Activated naive CD4-positive, alpha-beta T cell treated with anti-CD3 and anti-CD28 coated beads, Interleukin-2, amount 50 U/mL, for 16 hours (primary cell): ENCODE measurements around the gene UFM1.
A peak's percentile ranks its signal among the peaks of the same experiment; 100 is the strongest.
"Not testable (repeated sequence)": the region's sequence is repeated elsewhere in the genome, so short reads cannot be mapped to it uniquely, and the experiment has no call there.

Experiments
- DNase-seq: peaks from one replicate; pipeline ENCODE4 v3.0.0-alpha.2; 2020

The UFM1 gene

DNA sequence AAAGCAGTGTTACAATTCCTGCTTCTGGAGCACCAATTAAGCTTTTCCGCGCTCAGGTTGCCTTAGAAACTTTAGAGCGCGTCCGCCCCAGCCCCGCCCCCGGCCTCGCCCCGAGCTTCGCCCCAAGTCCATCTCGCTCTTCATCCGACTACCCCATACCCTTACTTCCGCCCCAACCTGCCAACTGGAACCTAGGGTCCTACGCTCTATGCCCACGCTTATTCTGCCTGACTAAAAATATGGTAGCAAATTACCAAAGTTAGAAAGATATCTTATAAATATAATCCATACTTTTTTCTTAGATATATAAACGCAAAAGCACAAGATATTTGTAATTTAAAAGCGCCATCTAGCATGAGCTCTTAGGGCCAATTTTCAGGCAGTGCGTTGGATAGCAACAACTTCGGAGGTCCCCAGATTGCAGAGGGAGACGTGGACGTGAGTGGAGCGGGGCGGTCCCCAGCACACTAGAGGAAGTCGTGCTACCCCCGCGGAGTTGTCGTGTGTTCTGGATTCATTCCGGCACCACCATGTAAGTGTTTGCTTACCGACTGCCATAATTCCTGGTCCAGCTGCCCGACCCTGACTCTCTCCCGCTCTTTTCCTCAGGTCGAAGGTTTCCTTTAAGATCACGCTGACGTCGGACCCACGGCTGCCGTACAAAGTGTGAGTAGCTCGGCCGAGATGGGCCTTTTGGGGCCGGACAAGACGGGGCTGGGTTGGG, at the start of gene UFM1:
Gene UFM1, plus strand, starts transcription at position 462 of the 724 bp plus-strand sequence. Its CDS starts 69 bp downstream, at position 531.
- peak; percentile 87 for DNase-seq

DNA sequence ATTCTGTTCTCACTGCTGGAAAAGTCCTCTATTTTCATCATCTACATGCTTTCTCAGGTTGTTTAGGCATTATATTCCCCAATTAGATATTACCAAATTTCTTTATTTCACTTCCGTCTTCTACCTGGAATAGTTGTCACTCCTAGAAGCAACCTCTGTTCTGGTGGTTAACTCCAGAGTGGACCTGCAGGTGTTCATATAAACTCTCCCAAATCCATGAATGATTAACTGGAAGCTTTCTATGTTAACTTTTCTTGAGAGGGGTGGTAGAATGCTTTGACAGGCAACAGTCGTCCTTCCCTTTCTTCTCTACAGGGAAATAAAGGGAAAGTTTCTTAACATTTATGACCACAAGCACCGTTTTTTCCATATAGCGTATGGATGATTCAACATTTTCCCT, 48.4 kb upstream of the UFM1 start:
- no peak for DNase-seq

DNA sequence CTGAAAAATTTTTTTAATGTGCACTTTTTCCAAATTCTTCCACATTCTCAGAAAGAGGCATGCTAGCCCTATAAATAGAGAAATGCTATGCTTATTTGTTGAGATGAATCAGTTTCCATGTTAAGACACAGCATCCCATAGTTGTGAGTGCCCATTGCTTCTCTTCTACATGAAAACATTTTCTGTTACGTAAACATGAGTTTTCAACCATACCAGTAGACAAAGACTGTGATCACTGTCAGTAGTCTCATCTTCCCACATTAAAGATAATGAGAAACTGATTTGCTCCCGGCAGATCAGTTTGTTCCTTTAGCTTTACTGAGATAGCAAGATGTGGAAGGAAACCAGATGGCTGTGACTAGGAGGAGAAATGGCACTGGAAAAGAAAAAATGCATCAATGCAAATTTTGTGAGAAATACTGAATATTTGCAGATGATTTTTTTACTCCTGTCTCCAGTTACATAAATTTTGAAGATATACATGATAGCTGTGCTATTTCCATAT, 45.8 kb upstream of the UFM1 start:
- no peak for DNase-seq

DNA sequence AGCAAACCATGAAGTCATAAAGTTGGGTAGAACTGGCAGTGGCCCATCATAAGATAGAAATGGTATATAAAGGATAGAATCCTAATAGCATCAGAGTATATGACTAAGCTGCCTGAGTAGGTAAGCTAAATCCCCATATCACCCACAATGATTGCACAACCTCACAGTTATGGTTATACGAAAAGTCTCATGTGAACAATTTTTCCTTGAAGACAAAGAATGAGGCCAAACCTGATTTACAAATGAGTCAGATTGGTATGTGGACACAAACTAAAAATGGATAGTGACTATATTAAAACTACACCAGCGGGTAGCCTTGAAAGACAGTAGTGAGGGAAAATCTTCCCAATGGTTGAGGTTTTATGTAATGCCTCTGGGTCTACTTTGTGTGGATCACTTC, 40.9 kb upstream of the UFM1 start:
- DNase-seq: no peak

DNA sequence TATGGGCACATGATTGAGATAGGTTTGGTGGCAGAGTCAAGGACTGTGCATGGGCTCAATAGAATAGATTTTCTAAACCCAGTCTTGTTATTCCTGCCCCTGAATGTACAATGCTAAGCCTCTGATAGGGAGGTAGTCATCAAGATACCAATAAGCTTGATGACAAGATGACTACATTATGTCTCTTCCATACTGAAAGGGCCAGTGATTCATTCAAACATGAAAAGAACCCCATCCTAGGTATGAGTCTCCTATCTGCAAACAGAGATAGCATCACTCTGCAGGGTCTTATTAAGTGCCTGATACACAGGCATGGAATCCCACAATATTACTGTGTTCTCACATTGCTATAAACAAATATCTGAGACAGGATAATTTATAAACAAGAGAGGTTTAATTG, 40.3 kb upstream of the UFM1 start:
- no peak for DNase-seq

DNA sequence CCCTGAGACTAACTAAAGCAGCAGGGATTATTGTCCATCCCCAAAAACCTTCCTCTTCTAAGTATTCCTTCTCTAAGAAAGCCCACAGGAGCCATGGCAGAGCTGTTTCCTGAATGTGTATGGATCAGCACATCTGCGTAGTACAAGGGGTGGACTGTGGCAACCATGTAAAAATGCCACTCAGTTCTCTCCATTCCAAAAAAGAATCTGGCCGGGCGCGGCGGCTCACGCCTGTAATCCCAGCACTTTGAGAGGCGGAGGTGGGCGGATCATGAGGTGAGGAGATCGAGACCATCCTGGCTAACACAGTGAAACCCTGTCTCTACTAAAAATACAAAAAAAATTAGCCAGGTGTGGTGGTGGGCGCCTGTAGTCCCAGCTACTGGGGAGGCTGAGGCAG, 38.5 kb upstream of the UFM1 start:
- not testable (repeated sequence) for DNase-seq

DNA sequence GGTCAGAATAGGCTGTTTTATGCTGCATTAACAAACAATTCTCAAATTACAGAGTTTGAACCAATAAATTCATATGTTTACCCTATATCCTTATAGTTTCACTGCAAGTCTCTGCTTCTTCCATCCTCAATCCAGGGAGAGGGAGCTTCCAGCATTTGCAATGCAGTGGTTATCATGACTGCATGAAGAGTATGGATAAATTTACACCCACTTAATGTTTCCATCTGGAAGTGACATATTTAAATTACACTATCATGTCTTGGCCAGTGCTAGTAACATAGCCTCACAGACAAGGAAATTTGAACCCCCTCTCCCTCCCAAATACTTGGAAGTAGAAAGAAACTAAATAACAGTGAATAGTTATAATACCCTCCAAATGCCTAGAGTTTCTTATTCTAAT, 33.5 kb upstream of the UFM1 start:
- no peak for DNase-seq

DNA sequence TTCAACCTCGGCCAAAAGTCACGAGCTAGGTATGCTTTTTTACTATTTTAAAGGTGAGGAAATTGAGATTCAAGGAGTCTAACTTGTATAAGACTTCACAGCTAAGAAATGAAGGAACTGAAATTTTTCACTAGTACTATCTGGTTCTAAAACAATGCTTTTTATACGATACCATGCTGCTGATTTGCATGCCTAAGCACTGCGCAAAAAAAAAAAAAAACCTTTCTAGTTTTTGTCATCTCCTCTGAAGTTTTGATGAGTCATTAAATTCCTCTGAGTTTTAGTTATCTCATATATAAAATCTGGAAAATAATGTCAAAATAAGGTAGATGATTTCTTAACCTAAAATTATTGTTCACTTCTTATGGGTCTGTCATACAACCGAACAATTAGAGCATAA, 28.0 kb upstream of the UFM1 start:
- no peak for DNase-seq

DNA sequence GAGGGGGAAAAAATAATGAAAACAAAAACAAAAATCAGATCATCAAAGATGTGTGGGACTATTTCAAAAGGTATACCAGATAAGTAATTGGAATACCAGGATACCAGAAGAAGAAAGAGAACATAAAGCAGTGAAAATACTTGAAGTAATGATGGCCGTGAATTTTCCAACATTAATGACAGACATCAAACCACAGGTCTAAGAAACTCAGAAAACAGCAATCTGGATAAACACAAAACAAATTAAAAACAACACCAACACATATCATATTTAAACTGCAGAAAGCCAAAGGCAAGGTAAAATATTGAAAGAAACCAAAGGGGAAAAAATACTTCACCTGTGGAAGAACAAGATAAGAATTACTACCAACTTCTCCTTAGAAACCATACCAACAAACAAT, 24.2 kb upstream of the UFM1 start:
- no peak for DNase-seq

DNA sequence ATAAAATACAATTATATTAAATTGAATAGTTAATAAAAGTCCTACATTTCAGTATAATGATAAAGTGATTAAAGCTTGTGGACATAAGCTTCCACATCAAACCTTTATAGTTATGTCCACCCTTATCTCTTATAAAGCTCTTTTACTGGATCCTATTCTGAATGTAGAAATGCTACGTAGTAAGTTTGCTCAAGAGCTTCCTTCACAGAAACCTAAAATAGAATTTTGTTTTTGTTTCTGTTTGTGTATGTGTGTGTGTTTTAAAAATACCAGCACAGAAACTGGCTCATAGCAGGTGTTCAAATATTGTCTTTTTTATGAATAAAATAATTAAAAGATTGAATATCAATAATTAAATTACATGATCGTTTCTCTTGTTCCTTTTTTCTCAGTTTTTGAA, 21.0 kb upstream of the UFM1 start:
- no peak for DNase-seq

DNA sequence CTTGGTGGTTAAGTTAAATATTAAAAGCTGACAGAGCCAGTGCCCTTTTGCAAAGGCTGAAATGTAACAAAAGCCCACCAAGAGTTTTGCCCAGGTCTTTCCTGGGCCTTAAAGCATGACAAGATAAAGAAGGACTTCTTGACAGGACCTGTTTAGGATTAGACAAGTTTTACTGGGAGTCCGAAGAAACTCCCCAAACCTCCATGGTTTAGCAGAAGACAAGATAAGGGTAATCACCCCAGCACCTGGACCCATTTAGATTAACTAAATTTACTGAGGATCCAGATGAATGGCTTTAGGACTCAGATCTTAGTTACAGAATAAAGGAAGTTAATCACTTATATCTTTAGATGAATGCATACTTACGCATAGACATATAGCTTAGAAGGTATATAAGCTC, 14.8 kb upstream of the UFM1 start:
- no peak for DNase-seq

DNA sequence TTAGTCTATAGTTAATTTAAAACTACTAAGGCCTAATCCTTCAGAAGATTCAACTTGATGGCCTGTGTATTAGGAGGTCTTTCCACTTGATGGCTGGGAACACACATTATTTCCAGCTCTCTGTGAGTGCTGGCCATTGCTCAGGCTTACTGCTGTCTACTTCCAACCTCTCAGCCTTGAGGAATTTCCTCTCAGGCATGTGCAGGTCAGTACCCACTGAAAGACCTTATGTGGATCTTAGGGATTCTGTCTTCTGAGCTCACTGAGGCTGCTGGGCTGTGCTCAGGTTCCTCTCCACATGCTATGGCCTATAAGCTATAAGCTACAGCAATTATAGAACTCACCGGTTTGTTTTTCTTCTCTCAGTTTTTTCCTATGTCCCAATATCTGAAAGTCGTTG, 11.6 kb upstream of the UFM1 start:
- DNase-seq: no peak

DNA sequence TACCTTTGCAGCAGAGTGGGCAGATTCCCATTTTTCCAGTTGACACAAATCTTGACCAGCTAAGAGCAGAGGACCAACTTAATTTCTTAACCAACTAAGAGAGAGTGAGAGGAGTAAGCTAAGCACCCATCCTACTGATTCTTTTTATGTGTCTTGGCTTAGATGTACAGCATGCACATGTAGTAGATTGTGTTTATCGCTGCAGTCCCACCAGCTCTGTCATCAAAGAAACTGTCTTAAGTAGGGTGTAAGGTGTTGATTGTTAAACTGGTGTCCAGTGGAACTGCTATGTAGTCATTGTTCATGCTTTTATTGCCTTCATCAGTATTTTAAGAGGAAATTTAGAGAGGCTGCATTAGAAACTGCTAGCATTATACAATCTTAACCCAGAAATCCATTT, 9.0 kb upstream of the UFM1 start:
- DNase-seq: no peak

DNA sequence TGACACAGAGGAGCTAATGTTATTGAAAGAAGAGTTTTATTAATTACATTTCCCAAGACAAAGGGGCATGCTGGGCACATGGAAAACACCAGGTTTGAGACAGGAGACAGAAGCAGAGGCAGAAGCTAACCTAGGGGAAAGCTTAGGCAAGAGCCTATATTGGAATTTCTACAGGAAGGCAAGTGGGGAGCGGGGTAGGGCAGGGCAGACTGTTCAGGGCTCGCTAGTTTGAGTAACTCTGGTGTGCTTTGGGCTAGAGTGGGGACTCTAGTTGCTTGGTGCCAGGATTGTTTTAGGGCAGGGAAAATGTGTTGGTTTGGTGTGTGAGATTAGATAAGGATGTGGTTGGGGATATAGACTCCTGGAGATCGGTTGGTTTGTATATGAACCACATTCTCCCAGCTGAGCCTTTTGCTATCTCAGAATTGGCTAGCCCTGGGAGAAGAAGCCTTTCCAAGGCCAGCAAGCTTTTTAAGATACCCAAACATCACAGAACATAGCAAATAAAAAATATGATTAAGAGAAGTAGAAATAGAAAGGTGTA, 8.4 kb upstream of the UFM1 start:
- no peak for DNase-seq

DNA sequence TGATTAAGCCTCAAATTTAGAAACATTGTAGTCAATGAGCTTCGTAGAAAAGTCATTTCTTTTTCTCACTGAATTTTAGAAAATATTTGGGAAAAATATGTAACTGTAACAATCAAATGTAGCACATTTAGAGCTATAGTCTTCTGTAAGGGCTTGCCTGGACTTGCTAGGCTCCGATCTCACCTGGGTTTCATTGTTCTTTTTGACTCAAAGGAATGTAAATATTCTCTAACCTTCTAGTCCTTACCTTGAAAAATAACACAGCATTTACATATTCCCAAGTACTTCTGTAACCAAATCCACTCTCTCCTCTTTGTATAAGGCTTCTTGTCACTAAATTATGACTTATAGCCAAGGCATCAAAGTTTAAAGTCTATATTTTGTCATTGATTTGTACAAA, 2.9 kb upstream of the UFM1 start:
- DNase-seq: no peak

DNA sequence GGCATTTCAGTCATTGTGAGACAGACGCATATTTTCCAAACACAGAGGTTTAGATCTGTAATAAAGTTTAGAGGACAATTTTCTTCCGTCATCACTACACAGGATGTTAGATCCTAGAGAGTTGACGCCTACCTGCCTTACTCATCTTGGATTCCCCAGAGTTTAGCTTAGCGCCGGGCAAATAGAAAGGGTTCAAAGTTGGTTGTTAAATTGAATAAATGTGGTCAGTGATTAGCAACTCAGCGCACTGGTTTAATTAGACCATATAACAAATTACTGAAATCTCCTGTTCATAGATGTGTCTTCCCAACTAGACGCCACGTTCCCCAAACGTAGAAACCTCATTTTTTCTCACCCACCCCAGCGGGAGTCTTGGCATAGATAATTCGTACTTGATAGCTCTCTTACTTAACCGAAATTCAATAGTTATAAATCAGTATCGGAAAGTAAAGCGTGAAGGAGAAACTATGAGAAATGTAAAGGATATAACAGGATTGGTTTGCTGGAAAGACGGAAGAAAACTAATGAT, 726 bp upstream of the UFM1 start:
- peak; percentile 35 for DNase-seq

DNA sequence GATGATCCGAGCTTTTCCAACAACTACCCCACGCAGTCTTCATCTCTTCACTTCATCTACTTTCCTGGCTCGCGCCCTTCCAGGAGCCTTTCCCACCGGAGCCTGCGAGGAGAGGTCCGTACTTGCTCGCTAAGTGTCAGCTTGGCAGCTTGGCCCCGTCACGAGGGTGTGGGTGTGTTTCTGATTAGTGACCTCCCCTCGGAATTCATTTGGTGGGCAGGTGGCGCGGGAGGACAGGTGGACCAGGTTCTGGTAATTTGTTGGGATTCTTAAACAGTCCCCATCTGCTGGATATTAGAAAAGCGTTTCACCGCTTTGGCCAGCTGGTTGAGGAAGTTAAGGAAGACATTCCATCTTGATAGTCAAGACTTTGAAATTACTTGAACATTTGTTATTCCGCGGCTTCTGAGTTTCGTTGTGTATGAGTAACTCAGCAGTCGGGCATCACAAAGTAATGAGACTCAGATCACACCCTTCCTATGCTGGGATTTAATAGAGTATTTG, 515 bp downstream of the UFM1 start:
- peak; percentile 60 for DNase-seq

DNA sequence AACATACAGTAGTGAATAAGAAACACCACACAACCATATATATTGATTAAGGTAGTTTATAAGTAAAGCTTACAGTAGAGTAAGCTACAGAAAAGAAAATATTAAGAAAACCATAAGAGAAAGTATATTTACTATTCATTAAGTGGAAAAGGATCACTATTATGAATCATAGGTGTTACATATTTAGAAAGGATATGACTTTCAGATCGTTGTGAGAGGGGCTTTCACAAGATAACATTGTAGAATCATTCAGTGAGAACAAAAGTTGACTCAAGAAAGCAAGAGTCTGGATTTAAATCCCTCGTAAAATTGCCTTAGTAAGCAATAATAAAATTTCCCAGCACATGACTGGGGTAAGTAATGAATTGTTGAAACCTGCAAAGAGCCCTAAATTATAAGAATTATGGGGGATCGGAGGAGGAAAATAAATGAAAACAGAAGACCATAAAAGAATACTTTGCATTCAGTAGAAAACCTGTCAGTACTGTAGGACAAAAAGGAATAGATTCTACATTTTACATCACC, 6.0 kb downstream of the UFM1 start:
- no peak for DNase-seq

DNA sequence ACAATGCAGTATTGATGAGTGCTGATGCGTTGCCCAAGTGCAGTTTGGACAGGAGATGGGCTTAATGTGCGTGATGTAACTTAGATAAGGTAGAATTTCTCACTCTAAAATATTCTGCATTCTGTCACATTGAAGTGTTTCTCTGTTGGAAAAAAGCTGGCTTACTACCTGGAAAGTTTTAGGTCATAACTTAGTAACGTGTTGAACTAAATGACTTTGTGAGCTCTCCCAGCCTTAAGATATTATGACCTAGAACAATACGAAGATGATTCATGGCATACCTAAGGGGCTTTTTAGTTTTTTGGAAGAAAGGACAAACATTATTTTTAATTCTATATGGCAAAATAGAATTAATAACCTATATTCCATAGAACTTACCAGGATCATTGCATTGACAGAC, 9.0 kb downstream of the UFM1 start:
- DNase-seq: no peak

DNA sequence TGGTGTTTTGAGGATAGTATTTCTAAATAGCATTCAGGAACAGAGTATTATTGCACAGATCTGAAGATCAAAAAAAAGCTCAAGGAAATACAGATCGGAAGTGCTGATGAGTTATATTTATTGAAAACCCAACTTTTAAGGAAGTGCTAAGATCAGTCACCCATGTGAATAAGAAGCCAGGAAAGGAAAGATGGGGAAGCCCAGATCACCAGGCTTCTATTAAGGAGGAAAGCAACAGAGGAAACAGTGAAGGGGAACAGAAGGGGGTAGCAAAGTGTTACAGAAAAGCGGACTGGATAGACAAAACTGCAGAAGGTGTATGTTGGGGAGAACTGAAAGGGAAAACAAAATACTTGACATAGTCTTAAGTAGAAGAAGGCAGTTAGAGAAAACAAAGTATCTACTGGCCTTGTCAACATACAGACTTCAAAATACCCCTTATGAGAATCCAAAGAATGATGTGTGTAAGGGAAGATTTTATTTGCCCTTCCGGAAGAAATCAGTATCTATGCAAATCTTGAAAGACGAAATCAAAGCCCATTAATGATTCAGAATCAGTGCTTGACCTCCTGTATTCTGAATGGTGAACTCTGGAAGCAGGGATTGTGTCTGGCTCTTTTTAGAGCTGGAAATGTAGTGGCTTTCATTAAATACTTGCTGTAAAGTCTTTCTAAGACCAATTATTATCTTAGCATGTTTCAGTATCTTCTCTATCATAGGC, 12.1 kb downstream of the UFM1 start:
- no peak for DNase-seq

DNA sequence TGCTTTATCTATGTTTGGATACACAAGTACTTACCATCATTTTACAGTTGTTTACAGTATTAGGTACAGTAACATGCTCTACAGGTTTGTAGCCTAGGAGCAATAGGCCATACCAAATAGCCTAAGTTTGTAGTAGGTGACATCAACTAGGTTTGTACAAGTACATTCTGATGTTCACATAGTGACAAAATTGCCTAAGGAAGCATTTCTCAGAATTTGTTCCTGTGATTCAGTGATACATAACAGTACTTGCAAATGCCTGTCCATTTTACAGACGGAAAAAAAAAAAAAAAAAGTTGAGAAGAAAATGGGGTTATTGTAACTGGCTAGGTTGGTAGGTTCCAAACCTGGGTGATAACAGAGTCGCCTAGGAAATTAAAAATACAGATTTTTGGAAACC, 13.6 kb downstream of the UFM1 start:
- DNase-seq: no peak

DNA sequence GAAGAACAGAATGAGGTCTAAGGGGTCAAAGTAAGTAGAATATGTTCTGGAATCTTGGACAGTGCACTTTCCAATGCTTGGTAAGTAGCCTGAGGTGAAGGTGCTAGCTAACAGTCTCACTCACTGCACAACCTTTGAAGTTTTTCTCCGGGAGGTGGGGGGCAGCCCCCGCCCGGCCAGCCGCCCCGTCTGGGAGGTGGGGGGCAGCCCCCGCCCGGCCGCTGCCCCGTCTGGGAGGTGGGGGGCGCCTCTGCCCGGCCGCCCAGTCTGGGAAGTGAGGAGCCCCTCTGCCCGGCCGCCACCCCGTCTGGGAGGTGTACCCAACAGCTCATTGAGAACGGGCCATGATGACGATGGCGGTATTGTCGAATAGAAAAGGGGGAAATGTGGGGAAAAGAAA, 14.1 kb downstream of the UFM1 start:
- not testable (repeated sequence) for DNase-seq

DNA sequence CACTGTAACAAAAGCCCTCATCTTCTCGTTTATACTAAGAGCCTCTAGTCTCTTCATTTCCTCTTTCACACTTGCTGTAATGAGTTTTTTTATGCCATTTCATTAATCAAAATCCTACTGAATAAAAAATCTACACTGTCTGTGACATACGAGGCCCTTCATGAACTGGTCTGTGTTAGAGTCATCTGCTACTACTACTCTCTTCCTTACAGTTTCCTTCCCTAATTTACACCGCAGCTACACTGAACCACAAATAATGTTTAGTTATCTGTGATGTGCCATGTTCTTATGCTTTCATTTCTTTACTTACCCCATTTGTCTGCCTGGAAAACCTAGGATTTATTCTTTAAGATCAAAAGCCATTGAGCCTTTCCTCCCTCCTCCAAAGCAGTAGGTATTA, 16.0 kb downstream of the UFM1 start:
- DNase-seq: no peak
